H1 (cell line): ENCODE results near the gene GABARAPL2. TPM values are rescaled to one million over a fixed set of nuclear protein-coding genes. Genes with fewer than 3 reads are reported as not detected.

Experiments
- CTCF ChIA-PET: fragments of 300-600 bp; sonication (Branson Sonifier 250); formaldehyde crosslinking; loops from one replicate; lab custom pipeline; 2021; ENCODE audit not compliant: partially characterized antibody; lab: Charles Lee
- POLR2A ChIA-PET: fragments of 300-600 bp; sonication (Branson Sonifier 250); formaldehyde crosslinking; loops from one replicate; lab custom pipeline; 2021; ENCODE audit warnings: inconsistent platforms; ENCODE audit not compliant: partially characterized antibody; lab: Charles Lee
- DNase-seq, 2 experiments: peaks; one replicate each; pipeline versions ENCODE4 v3.0.0 to v3.0.0-alpha.2; 2010 to 2022; ENCODE audit warnings: low spot score in 2 of 2, low read depth in 1 of 2, mixed read lengths in 1 of 2
- FAIRE-seq: peaks from 2 replicates; lab custom pipeline; 2011; peaks lifted over from hg19 to GRCh38; lab: Jason Lieb, UNC
- H2AFZ ChIP-seq: 2 replicates; pipeline ENCODE4 v1.8.1; 2012; ENCODE audit warnings: low read length, inconsistent platforms
- H2AK5ac ChIP-seq: 2 replicates; pipeline ENCODE4 v1.6.1; 2013; ENCODE audit warnings: low read depth, low read length
- H2BK120ac ChIP-seq: replicated peaks from 2 replicates; pipeline ENCODE3; 2013; ENCODE audit warnings: low read depth, low read length, inconsistent platforms
- H2BK12ac ChIP-seq: 2 replicates; pipeline ENCODE4 v1.6.1; 2013; ENCODE audit warnings: low read depth, low read length
- H2BK15ac ChIP-seq: 2 replicates; pipeline ENCODE4 v1.6.1; 2013; ENCODE audit warnings: low read length
- H2BK20ac ChIP-seq: 2 replicates; pipeline ENCODE4 v1.6.1; 2013; ENCODE audit warnings: low read length
- H2BK5ac ChIP-seq: 2 replicates; pipeline ENCODE4 v1.6.1; 2013; ENCODE audit warnings: low read depth, low read length
- H3K14ac ChIP-seq: 2 replicates; pipeline ENCODE4 v1.6.1; 2013; ENCODE audit warnings: inconsistent platforms; ENCODE audit not compliant: insufficient read length
- H3K18ac ChIP-seq: 2 replicates; pipeline ENCODE4 v1.6.1; 2013; ENCODE audit warnings: low read length; ENCODE audit errors: extremely low read depth
- H3K23ac ChIP-seq: 2 replicates; pipeline ENCODE4 v1.6.1; 2013; ENCODE audit warnings: inconsistent platforms; ENCODE audit not compliant: insufficient read length
- H3K23me2 ChIP-seq: 2 replicates; pipeline ENCODE4 v1.6.1; 2013; ENCODE audit warnings: low read depth, low read length
- H3K27ac ChIP-seq: 2 replicates; pipeline ENCODE4 v1.6.1; 2011; ENCODE audit warnings: low read depth, low read length, inconsistent platforms
- H3K27me3 ChIP-seq, 4 experiments: replicated peaks in 1 of 4; 1 replicate in 1 of 4; 2 replicates in 3 of 4; pipeline versions ENCODE4 v1.6.1 to v1.8.1; 2011 to 2013; ENCODE audit warnings: low read length in 3 of 4, mild to moderate bottlenecking in 3 of 4, inconsistent platforms in 2 of 4, mixed read lengths in 2 of 4, moderate library complexity in 1 of 4; ENCODE audit not compliant: control insufficient read depth in 3 of 4, insufficient read depth in 3 of 4; ENCODE audit errors: extremely low read depth in 1 of 4
- H3K36me3 ChIP-seq, 4 experiments: 2 replicates each; pipeline versions ENCODE4 v1.6.1 to v1.8.1; 2011 to 2013; ENCODE audit warnings: mild to moderate bottlenecking in 4 of 4, low read length in 3 of 4, moderate library complexity in 2 of 4, control low read depth in 1 of 4, inconsistent platforms in 1 of 4; ENCODE audit not compliant: insufficient read depth in 4 of 4, control insufficient read depth in 2 of 4
- H3K4ac ChIP-seq: replicated peaks from 2 replicates; pipeline ENCODE3; 2013; ENCODE audit warnings: low read length, low read depth, mixed read lengths, inconsistent platforms; ENCODE audit not compliant: insufficient read length
- H3K4me1 ChIP-seq, 4 experiments: replicated peaks in 1 of 4; 1 replicate in 1 of 4; 2 replicates in 3 of 4; pipeline versions ENCODE4 v1.6.1 to v1.8.1; 2011 to 2013; ENCODE audit warnings: low read length in 3 of 4, inconsistent platforms in 2 of 4, mixed read lengths in 1 of 4; ENCODE audit not compliant: insufficient read depth in 4 of 4, control insufficient read depth in 3 of 4
- H3K4me2 ChIP-seq, 2 experiments: 2 replicates each; pipeline versions ENCODE4 v1.6.1 to v1.8.1; 2011 to 2013; ENCODE audit warnings: low read depth in 2 of 2, low read length in 2 of 2, control low read depth in 1 of 2, inconsistent platforms in 1 of 2, mild to moderate bottlenecking in 1 of 2; ENCODE audit not compliant: insufficient read depth in 1 of 2
- H3K4me3 ChIP-seq, 4 experiments: fragments of 200-600, 300-600 bp in 1 of 4; sonication (generic), shearing (Covaris generic), sonication (Bioruptor Twin) in 1 of 4; 2 replicates each; pipeline versions ENCODE4 v1.5.1 to v1.8.1; 2011 to 2016; ENCODE audit warnings: low read length in 4 of 4, low read depth in 3 of 4, control low read depth in 2 of 4, inconsistent platforms in 2 of 4, mild to moderate bottlenecking in 2 of 4, mixed read lengths in 1 of 4, moderate library complexity in 1 of 4; ENCODE audit not compliant: insufficient read depth in 2 of 4; ENCODE audit errors: extremely low read depth in 1 of 4
- H3K56ac ChIP-seq: replicated peaks from 2 replicates; pipeline ENCODE3; 2013; ENCODE audit warnings: low read depth, mild to moderate bottlenecking, mixed read lengths, low read length, inconsistent platforms; ENCODE audit not compliant: insufficient read length
- H3K79me1 ChIP-seq: 2 replicates; pipeline ENCODE4 v1.6.1; 2013; ENCODE audit warnings: low read depth, low read length, control low read depth
- H3K79me2 ChIP-seq, 2 experiments: 2 replicates each; pipeline versions ENCODE4 v1.6.1 to v1.8.1; 2012 to 2013; ENCODE audit warnings: low read length in 2 of 2, mild to moderate bottlenecking in 2 of 2, inconsistent platforms in 1 of 2; ENCODE audit not compliant: insufficient read depth in 2 of 2, control insufficient read depth in 1 of 2
- H3K9ac ChIP-seq, 4 experiments: replicated peaks in 1 of 4; 1 replicate in 1 of 4; 2 replicates in 3 of 4; pipeline versions ENCODE4 v1.6.1 to v1.8.1; 2011 to 2013; ENCODE audit warnings: low read depth in 3 of 4, low read length in 3 of 4, control low read depth in 2 of 4, mild to moderate bottlenecking in 2 of 4, moderate library complexity in 2 of 4, inconsistent platforms in 1 of 4; ENCODE audit errors: extremely low read depth in 1 of 4
- H3K9me3 ChIP-seq, 2 experiments: 2 replicates each; pipeline versions ENCODE4 v1.6.1 to v1.8.1; 2012 to 2013; ENCODE audit warnings: mild to moderate bottlenecking in 2 of 2, moderate library complexity in 2 of 2, control low read depth in 1 of 2, inconsistent platforms in 1 of 2, low read depth in 1 of 2, low read length in 1 of 2, mixed read lengths in 1 of 2; ENCODE audit not compliant: insufficient read depth in 2 of 2
- H4K20me1 ChIP-seq, 2 experiments: replicated peaks in 1 of 2; 2 replicates each; pipeline versions ENCODE3 to v1.8.1; 2011 to 2013; ENCODE audit warnings: inconsistent platforms in 2 of 2, low read length in 2 of 2, mild to moderate bottlenecking in 1 of 2; ENCODE audit not compliant: insufficient read depth in 2 of 2, control insufficient read depth in 1 of 2
- H4K5ac ChIP-seq: 2 replicates; pipeline ENCODE4 v1.6.1; 2013; ENCODE audit warnings: low read length, low read depth, mixed read lengths, inconsistent platforms; ENCODE audit not compliant: insufficient read length
- H4K8ac ChIP-seq: 2 replicates; pipeline ENCODE4 v1.8.0; 2013; ENCODE audit warnings: mild to moderate bottlenecking, moderate library complexity, low read length, inconsistent platforms; ENCODE audit not compliant: insufficient read depth; ENCODE audit errors: extremely low read depth
- H4K91ac ChIP-seq: replicated peaks from 2 replicates; pipeline ENCODE3; 2013; ENCODE audit warnings: low read length, mixed read lengths, inconsistent platforms; ENCODE audit not compliant: insufficient read length
- ATF3 ChIP-seq: IDR thresholded peaks from 2 replicates; pipeline ENCODE4 v1.6.1; 2011; ENCODE audit warnings: low read depth, mild to moderate bottlenecking, low read length; ENCODE audit not compliant: insufficient read depth
- CEBPB ChIP-seq: IDR thresholded peaks from 2 replicates; pipeline ENCODE4 v1.6.1; 2012; ENCODE audit warnings: low read depth, low read length
- EGR1 ChIP-seq: IDR thresholded peaks from 2 replicates; pipeline ENCODE4 v1.6.1; 2011; ENCODE audit warnings: low read depth, low read length, borderline replicate concordance
- EP300 ChIP-seq, 2 experiments: IDR thresholded peaks; 1 replicate in 1 of 2; 2 replicates in 1 of 2; pipeline ENCODE4 v1.6.1; 2011 to 2012; ENCODE audit warnings: low read depth in 2 of 2, low read length in 2 of 2, mild to moderate bottlenecking in 2 of 2, borderline replicate concordance in 1 of 2, inconsistent platforms in 1 of 2, moderate library complexity in 1 of 2
- EZH2 ChIP-seq: fragments of 200-600 bp; sonication (generic); IDR thresholded peaks from 2 replicates; pipeline ENCODE4 v1.7.1; 2012; ENCODE audit warnings: low read depth, mild to moderate bottlenecking, moderate library complexity, low read length, inconsistent platforms; ENCODE audit not compliant: severe bottlenecking
- JUN ChIP-seq: IDR thresholded peaks from 2 replicates; pipeline ENCODE4 v1.6.1; 2011; ENCODE audit warnings: low read depth, mild to moderate bottlenecking, improper control_type of control experiment, low read length
- PHF8 ChIP-seq: fragments of 200-600 bp; sonication (generic); conservative IDR thresholded peaks from 2 replicates; pipeline ENCODE4 v1.7.1; 2012; ENCODE audit warnings: low read depth, mild to moderate bottlenecking, inconsistent platforms, low read length, moderate library complexity
- POLR2A ChIP-seq, 2 experiments: IDR thresholded peaks; 1 replicate in 1 of 2; 2 replicates in 1 of 2; pipeline ENCODE4 v1.6.1; 2011; ENCODE audit warnings: low read depth in 2 of 2, low read length in 2 of 2, mild to moderate bottlenecking in 2 of 2; ENCODE audit errors: control extremely low read depth in 1 of 2
- POLR2AphosphoS5 ChIP-seq: IDR thresholded peaks from 2 replicates; pipeline ENCODE4 v1.6.1; 2011; ENCODE audit warnings: low read depth, low read length
- RAD21 ChIP-seq, 2 experiments: IDR thresholded peaks in 1 of 2; conservative IDR thresholded peaks in 1 of 2; 2 replicates each; pipeline ENCODE4 v1.6.1; 2011; ENCODE audit warnings: low read depth in 2 of 2, low read length in 2 of 2, improper control_type of control experiment in 1 of 2, inconsistent platforms in 1 of 2, mild to moderate bottlenecking in 1 of 2, moderate library complexity in 1 of 2
- SIX5 ChIP-seq: IDR thresholded peaks from 2 replicates; pipeline ENCODE4 v1.6.1; 2011; ENCODE audit warnings: mild to moderate bottlenecking, low read depth, low read length
- TAF1 ChIP-seq: IDR thresholded peaks from 2 replicates; pipeline ENCODE4 v1.6.1; 2011; ENCODE audit warnings: mild to moderate bottlenecking, low read depth, low read length
- TAF7 ChIP-seq: optimal IDR thresholded peaks from 2 replicates; pipeline ENCODE3; 2011; ENCODE audit warnings: low read depth, mild to moderate bottlenecking, inconsistent platforms, low read length, moderate library complexity, borderline replicate concordance
- TBP ChIP-seq: IDR thresholded peaks from 2 replicates; pipeline ENCODE4 v1.6.1; 2011; ENCODE audit warnings: low read depth, low read length, improper control_type of control experiment
- WGBS, 2 experiments: shearing (Covaris generic) in 1 of 2; methylation state at CpG; one replicate each; pipeline versions ENCODE4 v1.1.6 to v1.1.7; 2013 to 2015; ENCODE audit warnings: low lambda C conversion rate in 2 of 2, mixed read lengths in 2 of 2, inconsistent platforms in 1 of 2, low coverage in 1 of 2, missing lambda C conversion rate in 1 of 2; ENCODE audit not compliant: insufficient replicate concordance in 2 of 2, insufficient coverage in 1 of 2, insufficient read length in 1 of 2; ENCODE audit errors: extremely low coverage in 1 of 2, missing lambda C conversion rate in 1 of 2; 5-methylcytosine and 5-hydroxymethylcytosine counted together
- polyA plus RNA-seq, 7 experiments: library from polyadenylated mRNA; depleted of rRNA in 3 of 7; stranded (reverse) in 5 of 7; unstranded in 2 of 7; fragments of >200 nt in 5 of 7; fragments of 200-250 nt in 2 of 7; gene quantifications; 1 replicate in 5 of 7; 2 replicates in 1 of 7; 4 replicates in 1 of 7; pipeline versions ENCODE4 v1.2.1 to v1.2.3, GENCODE V29; 2011 to 2013; ENCODE audit warnings: missing spikeins in 2 of 7, mixed read lengths in 2 of 7
- total RNA-seq: library from RNA; stranded (reverse); fragmentation: NEBNext Ultra II Directional; extraction: Animal tissue kit (Norgen Biotek cat#: 25700); gene quantifications from 2 replicates; pipeline ENCODE4 v1.2.1, GENCODE V29; 2021

The GABARAPL2 gene
- total and polyA plus RNA-seq, 2 of the 8 experiments (the other 6 are each of a cell fraction or from before 2014, with no cell fraction given), result 65.8 to 71.3 TPM

GRCh38 chr16:75618780-75619179 lies 52.6 kb downstream of the GABARAPL2 start:
- H3K9me3 ChIP-seq, result no peaks in the 10 kb centered on the region
- DNase-seq (no peak), FAIRE-seq (no peak)
- 95% methylated on average over 2 of the region's 2 CpGs; no CpG with 5 or more reads in 1 of the 2 experiments for WGBS, 2 experiments
- peaks cover 0 to 9% (median 4%) of the 10 kb centered on the region in 4 experiments; a peak in 5 of 7 replicates for H3K4me1 ChIP-seq
- H3K18ac ChIP-seq, result no peak overlapping the region
- no peak overlapping the region for H4K91ac ChIP-seq
- H3K4me3 ChIP-seq, result no peak overlapping the region
- no peak overlapping the region for H3K4ac ChIP-seq
- H4K5ac ChIP-seq, result no peak overlapping the region
- CTCF ChIA-PET, result interaction anchor here (0.6 to 4.3 kb wide), 4 partner anchors 12 to 1555 kb away, joined by 3 to 22 read pairs (median 12); no protein-coding TSS in a partner anchor
- H2AK5ac ChIP-seq, result no peak overlapping the region
- no peak overlapping the region for H3K4me2 ChIP-seq
- no peak overlapping the region for H3K14ac ChIP-seq
- H3K27ac ChIP-seq, result no peak overlapping the region
- H4K8ac ChIP-seq, result no peak overlapping the region
- peaks cover 5 to 55% (median 33%) of the 10 kb centered on the region in 4 experiments for H3K36me3 ChIP-seq
- H3K79me1 ChIP-seq, result no peaks in the 10 kb centered on the region; the same call in 1 of the 2 replicates
- H2BK120ac ChIP-seq, result no peak overlapping the region
- H2BK12ac ChIP-seq, result no peak overlapping the region
- H3K79me2 ChIP-seq, result peaks cover 0 to 6% of the 10 kb centered on the region in 2 experiments; a peak in 1 of 4 replicates
- no peak overlapping the region for H3K56ac ChIP-seq
- H3K27me3 ChIP-seq, result no peaks in the 10 kb centered on the region
- H4K20me1 ChIP-seq, result peaks cover 0 to 2% of the 10 kb centered on the region in 2 experiments
- no peak overlapping the region for H3K9ac ChIP-seq
- H2BK5ac ChIP-seq, result no peak overlapping the region
- peaks cover 6% of the 10 kb centered on the region for H3K23me2 ChIP-seq
- POLR2A ChIA-PET, result interaction anchor here (0.6 to 1.2 kb wide), 3 partner anchors 8 to 66 kb away, joined by 3 to 4 read pairs (median 3); no protein-coding TSS in a partner anchor
- H2BK20ac ChIP-seq, result no peak overlapping the region
- no peak overlapping the region for H2BK15ac ChIP-seq
- H3K23ac ChIP-seq, result no peak overlapping the region
- H2AFZ ChIP-seq, result no peak overlapping the region
- TF ChIP-seq PHF8, result no peak
- no peak for TF ChIP-seq RAD21 (IDR thresholded peaks at IDR 0.05 in 1 of 2, conservative IDR thresholded peaks at IDR 0.05 in 1 of 2; ENCODE audit: low read depth in 2 of 2, low read length in 2 of 2)
- TF ChIP-seq TBP, result no peak
- TF ChIP-seq SIX5, result no peak
- no peak for TF ChIP-seq EP300 (IDR thresholded peaks at IDR 0.05; ENCODE audit: borderline replicate concordance in 1 of 2, low read depth in 2 of 2, low read length in 2 of 2)
- no peak for TF ChIP-seq CEBPB
- TF ChIP-seq JUN, result no peak
- TF ChIP-seq ATF3, result no peak
- TF ChIP-seq POLR2A (IDR thresholded peaks at IDR 0.05; ENCODE audit: control extremely low read depth in 1 of 2, low read depth in 2 of 2, low read length in 2 of 2), result no peak
- TF ChIP-seq POLR2AphosphoS5, result no peak
- no peak for TF ChIP-seq EZH2
- no peak for TF ChIP-seq EGR1
- TF ChIP-seq TAF1, result no peak
- no peak for TF ChIP-seq TAF7
